ENCODE results near the gene SLX9.

The SLX9 gene

GRCh38 chr21:44939532-44940115 is at the start of gene SLX9:
Gene SLX9 (plus strand): TSS chr21:44940029. CDS start chr21:44940058, 29 bp downstream.
- H3K9me2 ChIP-seq (replicated peaks; ENCODE audit: control insufficient read depth, low read length), result no peaks in the 10 kb centered on the region
- TF ChIP-seq CTCF (IDR thresholded peaks at IDR 0.05; ENCODE audit: low read depth, low read length, poor library complexity, severe bottlenecking) (no peak), EZH2phosphoT487 (IDR thresholded peaks at IDR 0.05; ENCODE audit: borderline replicate concordance, low read length) (no peak)
- peak within 1 kb of the TSS; percentile 71 for H3K4me2 ChIP-seq (ENCODE audit: low read length)
- peak within 1 kb of the TSS; percentile 81 for H3K4me3 ChIP-seq (ENCODE audit: low read length)
- no peak within 1 kb of the TSS for H3K27ac ChIP-seq (ENCODE audit: low read depth, low read length)
- H3K36me3 ChIP-seq (ENCODE audit: control insufficient read depth, low read length), result peaks cover 29% of the 10 kb centered on the region
- peaks cover 15% of the 10 kb centered on the region for H4K20me1 ChIP-seq (ENCODE audit: control insufficient read depth, insufficient read depth, low read depth, low read length)
- no peaks in the 10 kb centered on the region for H3K9me3 ChIP-seq (ENCODE audit: control insufficient read depth, insufficient read depth, low read length)
- peaks cover 24% of the 10 kb centered on the region for H3K4me1 ChIP-seq (ENCODE audit: control insufficient read depth, low read length)
- peaks cover 45% of the 10 kb centered on the region for H3K79me2 ChIP-seq (ENCODE audit: control insufficient read depth, low read length)
- H3F3A ChIP-seq (ENCODE audit: control insufficient read depth, insufficient read depth), result peaks cover 6% of the 10 kb centered on the region
- peaks cover 39% of the 10 kb centered on the region for H3K27me3 ChIP-seq (ENCODE audit: control insufficient read depth, low read length)

- H3K4me3 ChIP-seq (ENCODE audit: low read length), result no peak overlapping the region
- no peaks in the 10 kb centered on the region for H3K36me3 ChIP-seq (ENCODE audit: control insufficient read depth, low read length)
- H3K27ac ChIP-seq (ENCODE audit: low read depth, low read length), result no peak overlapping the region
- H3K9me3 ChIP-seq (ENCODE audit: control insufficient read depth, insufficient read depth, low read length), result no peaks in the 10 kb centered on the region
- H3K9me2 ChIP-seq (replicated peaks; ENCODE audit: control insufficient read depth, low read length), result no peaks in the 10 kb centered on the region
- H4K20me1 ChIP-seq (ENCODE audit: control insufficient read depth, insufficient read depth, low read depth, low read length), result no peaks in the 10 kb centered on the region
- TF ChIP-seq CTCF (IDR thresholded peaks at IDR 0.05; ENCODE audit: low read depth, low read length, poor library complexity, severe bottlenecking), result no peak
- TF ChIP-seq EZH2phosphoT487 (IDR thresholded peaks at IDR 0.05; ENCODE audit: borderline replicate concordance, low read length), result no peak
- peaks cover 11% of the 10 kb centered on the region; the same call in 1 of the 2 replicates for H3K27me3 ChIP-seq (ENCODE audit: control insufficient read depth, low read length)
- no peak overlapping the region for H3K4me2 ChIP-seq (ENCODE audit: low read length)
- H3K79me2 ChIP-seq (ENCODE audit: control insufficient read depth, low read length), result no peaks in the 10 kb centered on the region
- H3F3A ChIP-seq (ENCODE audit: control insufficient read depth, insufficient read depth), result no peaks in the 10 kb centered on the region
- H3K4me1 ChIP-seq (ENCODE audit: control insufficient read depth, low read length), result no peaks in the 10 kb centered on the region
Observed at GRCh38 chr21:44890338-44890931, 49.4 kb upstream of the SLX9 start.

- TF ChIP-seq EZH2phosphoT487 (IDR thresholded peaks at IDR 0.05; ENCODE audit: borderline replicate concordance, low read length), result no peak
- TF ChIP-seq CTCF (IDR thresholded peaks at IDR 0.05; ENCODE audit: low read depth, low read length, poor library complexity, severe bottlenecking), result no peak
- H3K27ac ChIP-seq (ENCODE audit: low read depth, low read length), result no peak overlapping the region
- no peak overlapping the region for H3K4me2 ChIP-seq (ENCODE audit: low read length)
- no peaks in the 10 kb centered on the region for H3K79me2 ChIP-seq (ENCODE audit: control insufficient read depth, low read length)
- no peaks in the 10 kb centered on the region for H3K36me3 ChIP-seq (ENCODE audit: control insufficient read depth, low read length)
- H3K9me2 ChIP-seq (replicated peaks; ENCODE audit: control insufficient read depth, low read length), result no peaks in the 10 kb centered on the region
- H3K9me3 ChIP-seq (ENCODE audit: control insufficient read depth, insufficient read depth, low read length), result no peaks in the 10 kb centered on the region
- H4K20me1 ChIP-seq (ENCODE audit: control insufficient read depth, insufficient read depth, low read depth, low read length), result no peaks in the 10 kb centered on the region
- no peak overlapping the region for H3K4me3 ChIP-seq (ENCODE audit: low read length)
- H3K4me1 ChIP-seq (ENCODE audit: control insufficient read depth, low read length), result no peaks in the 10 kb centered on the region
- H3K27me3 ChIP-seq (ENCODE audit: control insufficient read depth, low read length), result peaks cover 11% of the 10 kb centered on the region; the same call in 1 of the 2 replicates
- no peaks in the 10 kb centered on the region for H3F3A ChIP-seq (ENCODE audit: control insufficient read depth, insufficient read depth)
Observed at GRCh38 chr21:44890961-44891541, 48.8 kb upstream of the SLX9 start.
